ENCODE measurements around the gene YPEL4.

Gene YPEL4

DNA sequence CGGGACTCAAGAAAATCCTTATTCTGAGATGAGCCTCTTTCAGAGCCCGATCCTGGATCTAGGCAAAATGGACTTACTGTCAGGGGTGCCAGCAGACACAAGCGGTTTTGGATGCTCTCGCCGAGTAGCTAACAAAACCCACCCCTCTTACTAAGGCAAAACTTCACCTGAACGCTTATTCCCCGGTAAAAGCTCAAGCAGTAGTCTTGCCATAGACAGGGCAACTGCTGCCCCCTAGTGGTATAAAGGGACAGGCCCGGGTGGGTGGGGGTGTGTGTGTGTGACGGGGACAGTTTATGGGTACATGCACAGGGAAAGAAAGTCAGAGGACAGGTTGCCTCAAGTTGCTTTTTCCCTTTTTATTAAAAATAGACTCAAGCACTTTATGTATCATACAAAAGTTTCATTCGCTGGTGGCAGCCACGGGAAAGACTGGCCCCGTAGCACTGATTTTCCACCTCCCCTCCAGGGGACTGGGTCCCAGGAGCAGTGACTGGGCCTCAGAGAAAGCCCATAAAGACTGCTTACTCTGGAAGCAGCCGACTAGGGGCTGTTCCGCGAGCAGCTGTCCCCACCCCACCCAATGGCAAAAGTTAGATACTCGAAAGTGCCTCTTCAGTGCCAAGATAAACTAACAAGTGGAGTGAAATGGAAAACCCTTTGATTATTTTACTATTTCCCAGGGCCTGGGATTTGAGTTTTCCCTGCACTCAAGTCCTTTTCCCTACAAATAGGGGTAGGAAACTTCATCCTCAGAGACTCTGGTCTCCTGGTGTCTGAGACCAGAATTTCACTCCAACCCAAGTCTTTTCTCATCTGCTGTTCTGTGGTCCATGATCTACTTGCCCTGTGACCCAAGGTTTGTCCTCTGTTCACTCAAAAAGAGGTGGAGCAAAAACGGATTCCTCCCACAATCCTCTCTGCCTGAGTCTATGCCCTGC, 4.7 kb downstream of the YPEL4 start:
- Mint-ChIP-seq H3K4me1 (peaks cover 56% of the 10 kb centered on the region), H3K36me3 (no peaks in the 10 kb centered on the region), H3K9me3 (no peaks in the 10 kb centered on the region), H3K4me3 (no peak overlapping the region), H3K27me3 (peaks cover 72% of the 10 kb centered on the region), H3K27ac (no peak overlapping the region)
- peak; percentile 79 for ATAC-seq

DNA sequence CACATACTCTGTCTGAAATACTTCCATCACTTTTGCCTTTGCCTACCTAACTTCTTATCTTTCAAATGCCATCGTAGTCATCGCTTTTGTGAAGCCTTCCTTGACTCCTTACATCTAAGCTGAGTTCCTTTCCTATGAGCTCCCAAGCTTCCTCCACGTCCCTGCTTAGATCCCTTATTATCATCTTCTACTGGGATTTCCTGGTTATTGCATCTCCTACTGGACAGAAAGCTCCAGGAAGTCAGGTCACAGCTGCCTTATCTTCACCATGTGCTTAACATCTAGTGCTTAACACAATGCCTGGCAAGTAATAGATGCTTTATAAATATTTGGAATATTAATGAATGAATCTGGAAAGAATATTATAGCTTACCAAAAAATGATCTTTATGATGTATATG, 5.9 kb downstream of the YPEL4 start:
- H3K36me3 Mint-ChIP-seq = no peaks in the 10 kb centered on the region
- H3K4me3 Mint-ChIP-seq = no peak overlapping the region
- H3K4me1 Mint-ChIP-seq = peaks cover 51% of the 10 kb centered on the region
- H3K9me3 Mint-ChIP-seq = no peaks in the 10 kb centered on the region
- H3K27me3 Mint-ChIP-seq = peaks cover 72% of the 10 kb centered on the region
- H3K27ac Mint-ChIP-seq = no peak overlapping the region
- no peak for ATAC-seq

DNA sequence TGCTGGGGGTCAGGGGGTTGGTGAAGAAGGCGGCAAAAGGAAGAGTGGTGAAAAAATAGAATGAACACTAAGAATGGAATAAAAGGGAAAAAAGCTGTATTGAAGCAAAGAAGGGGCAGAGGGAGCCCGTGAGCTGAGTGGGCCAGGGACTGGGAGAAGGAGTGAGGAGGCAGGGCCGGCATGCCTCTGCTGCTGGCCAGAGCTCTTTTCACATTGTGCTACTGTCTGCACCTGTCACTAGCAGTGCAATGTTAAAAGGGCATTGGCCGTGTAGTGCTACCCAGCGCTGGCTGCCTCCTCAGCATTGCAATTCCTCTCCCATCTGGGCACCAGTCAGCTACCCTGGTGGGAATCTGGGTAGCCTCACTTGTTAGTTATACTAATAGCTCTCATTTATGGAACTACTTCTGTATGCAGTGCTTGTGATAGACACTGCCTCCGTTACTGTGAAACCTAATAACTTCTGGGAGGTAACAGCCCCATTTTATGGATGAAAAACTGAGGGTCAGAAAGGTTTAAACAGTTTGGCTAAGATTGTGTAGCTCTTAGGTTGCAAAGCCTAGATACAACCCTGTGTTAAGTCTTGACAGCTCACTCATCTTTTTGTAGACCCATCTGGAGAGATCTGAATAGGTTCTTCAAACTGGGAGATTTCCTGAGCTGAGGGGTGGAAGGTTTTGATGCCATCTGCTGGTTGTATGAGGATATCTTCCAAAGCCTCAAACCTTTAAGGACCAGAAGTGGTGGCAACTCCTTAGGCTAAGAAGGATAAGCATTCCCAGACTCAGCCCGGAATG, 8.5 kb downstream of the YPEL4 start:
- Mint-ChIP-seq H3K36me3 (no peaks in the 10 kb centered on the region), H3K27me3 (peaks cover 72% of the 10 kb centered on the region), H3K9me3 (no peaks in the 10 kb centered on the region), H3K4me1 (peaks cover 42% of the 10 kb centered on the region), H3K27ac (no peak overlapping the region), H3K4me3 (no peak overlapping the region)
- ATAC-seq = no peak

DNA sequence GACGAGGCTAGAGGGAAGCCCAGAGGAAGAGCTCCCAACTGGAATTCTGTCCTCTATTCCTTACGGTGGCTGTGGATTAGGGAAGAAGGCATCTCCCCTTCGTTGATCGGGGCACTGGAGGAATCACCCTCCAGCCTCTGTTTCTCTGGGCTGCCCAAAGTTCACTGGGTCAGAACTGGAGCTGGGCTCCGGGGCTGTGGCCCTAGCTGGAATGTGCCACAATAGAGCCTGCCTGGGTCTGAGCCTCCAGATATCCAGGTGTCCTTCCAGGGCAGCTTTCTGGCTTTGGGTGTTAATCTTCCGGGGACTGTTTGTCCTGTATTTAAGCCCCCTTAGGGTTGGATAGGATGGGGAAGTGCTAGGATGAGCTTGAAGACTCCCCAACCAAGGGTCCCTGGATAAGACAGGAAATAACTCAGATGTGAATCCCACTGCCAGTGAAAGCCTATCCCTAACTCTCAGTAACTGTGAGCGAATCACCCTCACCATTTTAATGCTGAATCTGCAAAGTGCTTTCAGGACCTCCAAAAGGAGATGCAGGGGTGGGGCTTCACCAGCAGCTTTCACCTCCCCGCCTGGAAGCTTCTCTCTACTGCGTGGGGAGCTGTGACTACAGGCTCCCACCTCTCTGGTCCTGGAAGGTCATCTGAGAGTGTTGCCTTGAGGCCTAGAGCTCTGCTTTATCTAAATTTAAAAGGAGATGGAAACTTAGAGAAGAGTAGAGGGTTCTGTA, 9.5 kb downstream of the YPEL4 start:
- Mint-ChIP-seq H3K4me1 (peaks cover 34% of the 10 kb centered on the region), H3K27ac (no peak overlapping the region), H3K27me3 (peaks cover 63% of the 10 kb centered on the region), H3K9me3 (no peaks in the 10 kb centered on the region), H3K36me3 (no peaks in the 10 kb centered on the region), H3K4me3 (no peak overlapping the region)
- ATAC-seq = no peak

DNA sequence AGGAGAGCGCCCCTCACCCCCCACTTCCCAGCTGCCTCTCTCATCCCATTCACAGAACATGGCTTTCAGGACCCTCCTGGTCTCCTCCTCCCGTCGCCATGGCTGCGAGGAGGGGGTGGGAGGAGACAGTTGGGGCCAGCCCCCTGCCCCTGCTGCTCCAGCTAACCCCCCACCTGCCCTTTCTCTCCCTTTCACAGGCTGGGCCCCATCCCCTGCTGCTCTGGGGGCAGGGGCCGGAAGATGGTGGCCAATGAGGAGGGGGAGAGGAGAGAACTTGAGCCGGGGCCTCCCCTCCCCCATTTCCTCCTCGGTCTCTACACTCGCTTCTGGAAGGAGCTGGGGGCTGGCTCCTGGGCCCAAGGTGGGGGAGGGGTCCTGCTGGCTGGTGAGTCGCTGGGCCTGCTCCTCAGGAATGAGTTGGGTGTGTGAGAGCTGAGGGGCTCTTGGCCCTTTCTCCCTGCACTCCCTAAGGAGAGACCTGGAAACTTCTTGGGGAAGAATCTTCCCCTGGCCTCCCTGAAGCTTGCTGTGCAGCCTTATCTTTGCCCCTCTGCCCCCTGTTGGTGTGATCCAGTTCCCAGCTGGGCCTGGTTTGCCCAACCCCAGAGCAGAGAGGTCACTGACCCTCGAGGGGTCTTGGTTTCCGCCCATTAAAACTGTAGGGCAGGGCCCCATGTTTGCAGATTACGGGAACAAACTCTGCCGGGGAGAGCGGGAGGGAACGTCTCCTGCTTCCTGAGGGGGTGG, 10.2 kb downstream of the YPEL4 start:
- H3K4me3 Mint-ChIP-seq = peak overlapping the region; percentile 88
- no peak for ATAC-seq
- peaks cover 34% of the 10 kb centered on the region for H3K4me1 Mint-ChIP-seq
- peaks cover 63% of the 10 kb centered on the region for H3K27me3 Mint-ChIP-seq
- H3K36me3 Mint-ChIP-seq = no peaks in the 10 kb centered on the region
- H3K9me3 Mint-ChIP-seq = no peaks in the 10 kb centered on the region
- H3K27ac Mint-ChIP-seq = peak overlapping the region; percentile 73

DNA sequence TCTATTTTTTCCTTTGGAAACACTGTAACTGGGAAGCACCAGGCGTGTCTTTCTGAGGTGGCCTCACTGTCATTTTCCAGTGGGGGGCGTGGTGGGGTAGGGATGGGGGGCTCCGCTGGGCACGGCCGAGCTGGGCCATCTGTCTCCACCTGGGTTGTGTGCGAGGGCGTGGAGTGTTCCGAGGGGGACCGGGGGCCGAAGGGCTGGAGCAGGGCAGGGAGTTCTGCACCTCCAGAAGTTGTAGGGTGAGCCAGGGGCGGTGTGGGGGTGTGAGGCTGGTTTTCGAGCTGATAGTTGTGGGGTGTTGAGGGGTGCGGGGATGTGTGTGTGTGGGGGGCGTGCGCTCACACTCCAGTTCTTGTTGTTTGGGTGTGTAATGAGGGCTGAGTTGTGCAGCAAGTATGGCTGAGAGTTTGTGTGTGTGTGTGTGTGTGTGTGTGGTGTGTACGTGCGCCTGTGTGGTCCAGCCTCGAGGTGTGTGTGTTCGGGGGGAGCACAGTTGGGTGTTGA, 10.8 kb downstream of the YPEL4 start:
- peaks cover 65% of the 10 kb centered on the region for H3K27me3 Mint-ChIP-seq
- no peaks in the 10 kb centered on the region for H3K9me3 Mint-ChIP-seq
- peaks cover 34% of the 10 kb centered on the region for H3K4me1 Mint-ChIP-seq
- peak; percentile 28 for ATAC-seq
- H3K4me3 Mint-ChIP-seq = peak overlapping the region; percentile 88
- no peaks in the 10 kb centered on the region for H3K36me3 Mint-ChIP-seq
- peak overlapping the region; percentile 73 for H3K27ac Mint-ChIP-seq

DNA sequence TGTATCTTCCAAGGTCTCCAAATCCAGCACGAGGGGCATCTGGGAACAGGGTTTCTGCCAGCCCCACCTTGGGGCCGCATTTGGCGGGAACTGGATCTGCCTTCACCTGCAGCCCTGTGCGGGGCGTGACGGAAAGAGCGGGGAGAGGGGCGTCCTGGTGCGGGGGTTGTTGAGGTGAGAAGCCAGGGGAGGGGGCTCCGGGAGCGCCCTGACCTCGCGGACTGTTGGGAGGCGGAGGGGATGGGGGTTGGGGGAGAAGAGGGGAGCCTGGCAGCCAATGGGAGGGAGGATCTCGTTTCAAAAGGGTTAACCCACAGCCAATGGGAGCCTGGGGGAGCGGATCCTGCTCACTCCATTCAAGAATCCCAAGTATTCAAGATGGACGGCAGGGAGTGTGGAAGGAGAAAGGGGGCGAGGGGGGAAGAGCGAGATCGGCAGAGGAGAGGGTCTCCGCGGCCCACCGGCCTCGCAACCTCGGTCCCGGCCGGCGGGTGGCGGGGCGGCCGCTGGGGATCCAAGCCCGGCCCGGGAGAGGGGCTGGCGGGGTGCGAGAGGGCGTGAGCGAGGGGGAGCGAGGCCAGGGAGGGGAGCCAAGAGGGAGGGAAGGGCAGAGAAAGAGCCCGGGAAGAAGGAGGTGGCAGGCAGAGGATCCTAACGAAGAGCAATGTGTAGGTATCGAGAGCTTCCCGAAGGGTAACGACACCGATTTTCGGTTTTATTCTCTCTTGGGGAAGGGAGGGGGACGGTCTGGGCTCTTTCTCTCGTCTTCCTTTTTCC, 11.5 kb downstream of the YPEL4 start:
- peak overlapping the region; percentile 88 for H3K4me3 Mint-ChIP-seq
- peak; percentile 47 for ATAC-seq
- peaks cover 34% of the 10 kb centered on the region for H3K4me1 Mint-ChIP-seq
- H3K36me3 Mint-ChIP-seq = no peaks in the 10 kb centered on the region
- peak overlapping the region; percentile 73 for H3K27ac Mint-ChIP-seq
- H3K9me3 Mint-ChIP-seq = no peaks in the 10 kb centered on the region
- H3K27me3 Mint-ChIP-seq = peaks cover 64% of the 10 kb centered on the region

DNA sequence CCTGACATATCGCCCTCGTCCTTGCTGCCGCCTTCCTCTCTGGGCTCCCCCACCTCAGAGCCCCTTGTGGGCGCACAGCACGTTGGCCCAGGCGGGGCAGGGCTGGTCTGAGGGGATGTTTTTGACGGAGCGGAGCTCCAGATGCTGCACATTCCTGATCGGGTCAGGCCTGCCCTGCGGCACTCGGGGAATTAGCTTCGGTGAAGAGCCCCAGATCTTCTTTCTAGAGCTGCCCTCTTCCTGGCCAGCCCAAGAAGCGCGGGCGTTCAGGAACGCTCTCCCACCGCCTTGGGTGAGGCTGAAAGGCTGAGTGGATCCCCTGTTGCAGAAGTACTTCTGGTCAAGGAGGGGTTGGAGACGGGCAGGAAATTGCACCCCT, 12.1 kb downstream of the YPEL4 start:
- H3K27me3 Mint-ChIP-seq = peaks cover 58% of the 10 kb centered on the region

DNA sequence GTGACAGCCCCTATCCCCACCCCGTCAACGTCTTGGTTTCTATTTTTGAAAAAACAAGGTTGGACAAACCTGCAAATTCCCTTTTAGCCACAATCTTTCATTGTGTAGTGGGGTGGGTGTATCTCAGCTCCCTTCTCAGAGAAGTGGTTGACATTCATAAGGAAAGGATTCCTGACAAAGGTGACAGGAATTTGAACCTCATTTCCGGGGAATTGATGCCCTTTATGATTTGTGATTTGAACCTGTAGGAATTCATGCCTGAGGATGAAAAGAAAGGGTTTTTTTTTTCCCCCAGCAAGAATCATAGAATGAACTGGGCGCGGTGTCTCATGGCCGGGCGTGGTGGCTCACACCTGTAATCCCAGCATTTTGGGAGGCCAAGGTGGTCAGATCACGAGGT, 14.5 kb downstream of the YPEL4 start:
- peaks cover 24% of the 10 kb centered on the region for H3K4me1 Mint-ChIP-seq

More for the DNA sequence above, 12.1 kb downstream of the YPEL4 start:
- no peaks in the 10 kb centered on the region for H3K9me3 Mint-ChIP-seq
- no peaks in the 10 kb centered on the region for H3K36me3 Mint-ChIP-seq
- no peak for ATAC-seq
- H3K4me1 Mint-ChIP-seq = peaks cover 34% of the 10 kb centered on the region
- peak overlapping the region; percentile 73 for H3K27ac Mint-ChIP-seq
- H3K4me3 Mint-ChIP-seq = peak overlapping the region; percentile 88

DNA sequence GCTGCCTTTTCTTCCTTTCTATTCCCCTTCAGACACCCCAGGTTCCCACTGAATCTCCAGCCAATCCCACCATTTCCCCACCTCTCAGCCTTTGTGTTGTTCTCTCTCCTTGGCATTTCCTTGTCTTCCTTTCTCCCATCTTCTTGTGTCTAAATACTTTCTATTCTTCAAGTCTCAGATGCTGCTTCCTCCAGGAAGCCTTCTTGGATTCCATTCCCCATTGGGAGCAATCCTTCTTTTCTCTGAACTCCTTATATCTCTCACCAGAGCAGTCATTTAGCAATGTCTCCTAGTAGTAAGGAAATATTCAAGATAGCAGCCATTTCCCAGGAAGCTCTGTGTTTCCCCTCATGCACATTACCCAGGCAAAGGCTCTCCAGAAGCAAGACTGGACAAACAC, 15.4 kb downstream of the YPEL4 start:
- Mint-ChIP-seq H3K27me3 (peaks cover 70% of the 10 kb centered on the region), H3K9me3 (no peaks in the 10 kb centered on the region), H3K4me3 (no peak overlapping the region), H3K36me3 (no peaks in the 10 kb centered on the region), H3K27ac (no peak overlapping the region), H3K4me1 (peaks cover 22% of the 10 kb centered on the region)
- ATAC-seq = no peak

More for the DNA sequence above, 14.5 kb downstream of the YPEL4 start:
- Mint-ChIP-seq H3K36me3 (no peaks in the 10 kb centered on the region), H3K9me3 (no peaks in the 10 kb centered on the region), H3K27ac (no peak overlapping the region), H3K4me3 (no peak overlapping the region), H3K27me3 (peaks cover 77% of the 10 kb centered on the region)
- no peak for ATAC-seq

DNA sequence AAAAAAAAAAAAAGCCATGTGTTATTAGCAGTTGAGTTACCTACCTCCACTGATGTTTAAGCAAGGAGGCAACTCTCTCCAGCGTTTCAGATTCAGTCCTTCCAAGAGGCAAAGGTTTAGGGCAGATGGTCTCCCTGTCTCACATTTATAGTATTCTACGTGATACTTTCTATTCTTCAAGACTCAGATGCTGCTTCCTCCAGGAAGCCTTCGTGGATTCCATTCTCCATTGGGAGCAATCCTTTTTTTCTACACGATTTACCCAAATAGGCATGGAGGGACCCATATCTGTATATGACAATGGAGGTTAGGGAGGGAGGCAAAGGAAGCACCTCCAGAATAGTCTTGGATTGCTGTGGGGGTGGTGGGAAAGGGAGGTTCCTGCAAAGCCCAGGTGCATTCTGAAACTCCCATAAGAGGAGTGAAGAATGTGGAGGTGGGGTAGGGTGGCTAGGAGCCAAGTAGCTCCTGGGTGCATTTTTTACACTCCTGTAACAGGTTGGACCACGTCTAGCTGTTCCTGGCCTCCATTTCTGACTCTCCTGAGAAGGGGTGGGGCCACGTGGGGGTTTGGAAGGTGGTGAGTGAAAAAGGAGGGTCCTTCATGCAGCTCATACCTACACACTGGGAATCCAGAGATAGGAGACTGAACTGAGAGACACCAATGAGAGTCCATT, 16.2 kb downstream of the YPEL4 start:
- Mint-ChIP-seq H3K36me3 (no peaks in the 10 kb centered on the region), H3K9me3 (no peaks in the 10 kb centered on the region), H3K27ac (no peak overlapping the region), H3K27me3 (peaks cover 62% of the 10 kb centered on the region), H3K4me3 (no peak overlapping the region), H3K4me1 (peaks cover 14% of the 10 kb centered on the region)
- no peak for ATAC-seq

DNA sequence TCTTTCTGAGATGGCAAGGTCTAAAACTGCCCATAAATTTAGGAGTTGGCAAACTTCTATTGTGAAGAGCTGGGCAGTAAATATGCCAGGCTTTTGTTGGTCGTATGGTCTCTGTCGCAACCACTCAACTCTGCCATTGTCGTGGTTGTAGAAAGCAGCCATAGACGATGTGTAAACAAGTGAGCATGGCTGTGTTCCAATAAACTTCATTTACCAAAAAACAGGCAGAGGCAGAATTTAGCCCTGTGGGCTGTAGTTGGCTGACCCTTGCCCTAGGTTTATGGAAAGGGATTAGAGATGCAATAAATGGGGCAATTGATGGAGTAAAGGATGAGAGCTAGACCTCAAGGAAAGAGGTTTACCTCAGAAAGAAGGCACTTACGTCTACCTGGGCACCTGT, 17.6 kb downstream of the YPEL4 start:
- Mint-ChIP-seq H3K27ac (no peak overlapping the region), H3K4me3 (no peak overlapping the region), H3K27me3 (peaks cover 55% of the 10 kb centered on the region), H3K4me1 (peaks cover under 1% of the 10 kb centered on the region), H3K9me3 (no peaks in the 10 kb centered on the region), H3K36me3 (no peaks in the 10 kb centered on the region)
- ATAC-seq = no peak

DNA sequence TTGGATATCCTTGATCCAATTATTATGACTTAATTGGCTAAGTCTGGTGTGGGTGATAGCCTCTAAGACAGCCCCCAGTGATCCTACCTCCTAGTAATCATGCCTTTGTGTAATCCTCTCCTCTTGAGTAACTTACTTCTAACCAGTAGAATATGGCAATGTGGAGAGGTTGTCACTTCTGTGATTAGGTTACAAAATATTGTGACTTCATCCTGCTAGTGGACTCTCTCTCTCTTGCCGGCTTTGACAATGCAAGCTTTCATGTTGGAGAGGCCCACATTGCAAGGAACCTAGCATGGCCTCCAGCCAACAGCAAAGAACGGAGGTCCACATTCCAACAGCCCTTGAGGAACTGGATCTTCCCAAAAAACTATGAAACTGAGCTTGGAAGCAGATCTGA, 19.5 kb downstream of the YPEL4 start:
- Mint-ChIP-seq H3K27ac (no peak overlapping the region), H3K4me3 (no peak overlapping the region), H3K4me1 (no peaks in the 10 kb centered on the region), H3K36me3 (no peaks in the 10 kb centered on the region), H3K9me3 (no peaks in the 10 kb centered on the region), H3K27me3 (peaks cover 46% of the 10 kb centered on the region)
- no peak for ATAC-seq
